HUES64 (cell line): ENCODE measurements around the gene SYT2.
"Not testable (repeated sequence)": the region's sequence is repeated elsewhere in the genome, so short reads cannot be mapped to it uniquely, and the experiment has no call there.

Source experiments
- H3K27ac ChIP-seq: 2 replicates; pipeline ENCODE4 v1.7.0; 2013; ENCODE audit warnings: low read depth, low read length, inconsistent platforms
- H3K27me3 ChIP-seq: 2 replicates; pipeline ENCODE4 v1.6.1; 2013; ENCODE audit warnings: mild to moderate bottlenecking, low read length; ENCODE audit not compliant: insufficient read depth
- H3K36me3 ChIP-seq: 2 replicates; pipeline ENCODE4 v1.6.1; 2013; ENCODE audit warnings: mild to moderate bottlenecking, low read length; ENCODE audit not compliant: insufficient read depth
- H3K4me1 ChIP-seq: 2 replicates; pipeline ENCODE4 v1.6.1; 2013; ENCODE audit warnings: mild to moderate bottlenecking, low read length, moderate library complexity; ENCODE audit not compliant: insufficient read depth
- H3K4me3 ChIP-seq: 2 replicates; pipeline ENCODE4 v1.5.1; 2013; ENCODE audit warnings: mild to moderate bottlenecking, low read length, moderate library complexity
- H3K9ac ChIP-seq: 2 replicates; pipeline ENCODE4 v1.6.1; 2013; ENCODE audit warnings: mild to moderate bottlenecking, low read depth, low read length
- H3K9me3 ChIP-seq: 2 replicates; pipeline ENCODE4 v1.6.1; 2013; ENCODE audit warnings: low read depth, low read length; ENCODE audit not compliant: insufficient read depth
- WGBS: fragments of 150-250, 120-280 bp; methylation state at CpG from one replicate; pipeline ENCODE4 v1.1.7; 2013; ENCODE audit warnings: missing lambda C conversion rate; 5-methylcytosine and 5-hydroxymethylcytosine counted together

The SYT2 gene

GRCh38 chr1:202552615-202553014 is 157.6 kb downstream of the SYT2 start:
- not testable (repeated sequence) for H3K9ac ChIP-seq, H3K9me3 ChIP-seq, H3K36me3 ChIP-seq, H3K4me1 ChIP-seq, H3K27ac ChIP-seq, H3K4me3 ChIP-seq, H3K27me3 ChIP-seq

DNA sequence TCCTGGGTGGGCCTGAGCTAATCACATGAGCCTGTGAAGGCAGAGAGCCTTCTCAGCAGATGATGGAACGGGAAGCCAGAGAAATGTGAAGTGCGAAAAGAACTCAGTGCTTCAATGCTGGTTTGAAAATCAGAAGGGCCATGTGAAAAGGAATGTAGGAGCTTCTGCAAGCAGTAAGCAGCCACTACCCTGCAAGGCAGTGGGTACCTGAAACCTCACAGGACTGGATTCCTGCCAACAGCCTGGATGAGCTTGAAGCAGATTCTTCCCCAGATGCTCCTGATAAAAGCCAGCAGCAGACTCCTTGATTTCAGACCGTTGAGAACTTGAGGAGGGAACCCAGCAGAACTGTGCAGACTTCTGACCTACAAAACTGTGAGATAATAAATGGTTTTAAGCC is 158.6 kb downstream of the SYT2 start:
- no peaks in the 10 kb centered on the region for H3K36me3 ChIP-seq
- H3K9me3 ChIP-seq = no peaks in the 10 kb centered on the region
- no peak overlapping the region for H3K4me3 ChIP-seq
- H3K4me1 ChIP-seq = no peaks in the 10 kb centered on the region
- H3K27me3 ChIP-seq = no peaks in the 10 kb centered on the region
- 89% methylated on average over 3 of the region's 3 CpGs for WGBS
- H3K9ac ChIP-seq = no peak overlapping the region
- H3K27ac ChIP-seq = no peak overlapping the region

DNA sequence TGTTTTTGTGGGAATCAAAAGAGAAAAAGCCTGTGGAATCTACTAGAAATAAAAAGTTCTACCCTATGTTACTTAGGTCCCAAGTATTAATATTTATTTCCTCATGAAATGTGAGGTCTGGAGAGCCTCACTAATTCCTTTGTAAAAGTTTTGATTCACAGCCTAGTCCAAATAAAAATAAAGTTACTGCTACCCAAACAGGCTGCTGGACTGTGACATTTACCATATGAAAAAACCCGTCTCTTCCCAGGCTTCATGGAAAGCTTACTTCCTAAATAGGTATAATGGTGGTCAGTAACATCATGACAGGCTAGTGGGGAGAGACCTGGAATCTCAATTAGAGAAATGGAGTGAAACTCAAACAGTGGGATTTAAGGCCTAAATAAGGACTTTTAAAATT is 160.2 kb downstream of the SYT2 start:
- H3K9me3 ChIP-seq, H3K27me3 ChIP-seq, H3K36me3 ChIP-seq, H3K9ac ChIP-seq, H3K27ac ChIP-seq, H3K4me3 ChIP-seq, H3K4me1 ChIP-seq: not testable (repeated sequence)
- 83% methylated on average over 1 of the region's 1 CpG for WGBS

GRCh38 chr1:202547215-202547614 is 163.0 kb downstream of the SYT2 start:
- Histone ChIP-seq H3K4me3 (no peak overlapping the region), H3K27me3 (no peaks in the 10 kb centered on the region), H3K9ac (no peak overlapping the region), H3K9me3 (no peaks in the 10 kb centered on the region), H3K36me3 (no peaks in the 10 kb centered on the region), H3K27ac (no peak overlapping the region), H3K4me1 (no peaks in the 10 kb centered on the region)

DNA sequence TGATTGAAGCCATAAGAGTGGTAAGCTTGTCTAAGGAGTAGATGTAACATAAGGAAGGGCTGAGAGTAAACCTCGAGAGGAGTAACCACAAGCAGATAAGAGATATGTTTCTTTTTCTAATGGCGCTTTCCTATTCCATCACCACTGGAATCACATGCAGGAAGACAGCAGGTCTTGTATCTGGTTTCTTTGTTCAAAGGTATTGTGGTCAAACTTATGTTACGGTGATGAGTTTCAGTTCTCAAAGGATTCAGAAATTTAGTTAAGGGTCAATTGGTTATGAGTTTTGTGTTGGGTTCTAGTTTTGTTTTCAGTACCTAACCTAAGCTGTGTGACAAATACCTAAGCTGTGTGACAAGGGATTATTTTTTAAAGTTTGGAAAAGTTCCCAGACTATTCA is 163.5 kb downstream of the SYT2 start:
- 89% methylated on average over 2 of the region's 3 CpGs for WGBS
- H3K36me3 ChIP-seq, H3K4me1 ChIP-seq, H3K27me3 ChIP-seq, H3K27ac ChIP-seq, H3K9me3 ChIP-seq, H3K4me3 ChIP-seq, H3K9ac ChIP-seq: not testable (repeated sequence)

DNA sequence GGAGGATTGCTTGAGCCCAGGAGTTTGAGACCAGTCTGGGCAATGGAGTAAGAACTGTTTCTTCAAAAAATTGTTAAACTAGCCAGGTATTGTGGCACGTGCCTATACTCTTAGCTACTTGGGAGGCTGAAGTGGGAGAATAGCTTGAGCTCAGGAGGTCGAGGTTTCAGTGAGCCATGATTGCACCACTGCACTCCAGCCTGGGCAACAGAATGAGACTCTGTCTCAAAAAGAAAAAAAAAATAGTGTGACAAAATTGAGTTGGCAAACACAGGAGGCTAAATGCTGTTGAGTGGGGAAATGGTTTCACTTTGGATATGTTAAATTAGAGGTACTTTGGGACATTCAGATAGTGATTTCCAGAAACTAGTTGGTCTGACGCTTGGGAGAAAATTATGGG is 163.9 kb downstream of the SYT2 start:
- H3K27me3 ChIP-seq, H3K9me3 ChIP-seq, H3K4me1 ChIP-seq, H3K4me3 ChIP-seq, H3K27ac ChIP-seq, H3K36me3 ChIP-seq, H3K9ac ChIP-seq: not testable (repeated sequence)
- 90% methylated on average over 3 of the region's 3 CpGs for WGBS

DNA sequence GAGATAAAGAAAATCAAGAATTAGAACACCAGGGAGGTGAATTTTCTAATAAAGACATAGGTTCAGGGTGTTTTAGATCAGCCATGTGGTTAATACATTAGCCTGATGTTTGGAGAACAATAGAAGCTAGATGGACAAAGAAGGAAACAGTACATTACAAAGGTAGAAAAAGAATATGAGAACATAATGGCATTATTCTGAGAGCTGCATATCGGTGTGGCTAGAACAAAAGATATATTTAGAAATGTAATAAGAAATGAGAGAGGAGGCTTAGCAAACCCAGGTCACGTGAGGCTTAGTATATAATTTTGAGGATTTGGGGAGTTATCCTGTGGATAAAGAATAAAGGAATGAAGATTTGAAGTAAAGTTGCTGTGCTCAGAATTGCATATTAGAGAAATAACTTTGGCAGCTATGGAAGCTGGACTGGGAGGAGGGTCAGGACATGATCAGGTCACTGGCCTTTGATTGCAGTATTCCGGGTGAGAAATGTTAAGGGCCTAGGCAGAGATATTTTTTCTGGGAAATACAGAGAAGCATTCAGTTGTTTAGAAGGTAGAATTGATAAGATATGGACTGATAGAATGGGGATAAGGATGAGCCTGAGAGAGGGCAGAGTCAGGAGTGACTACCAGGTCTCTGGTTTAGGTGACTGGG is 164.5 kb downstream of the SYT2 start:
- not testable (repeated sequence) for H3K36me3 ChIP-seq, H3K27ac ChIP-seq, H3K9ac ChIP-seq, H3K9me3 ChIP-seq, H3K4me3 ChIP-seq, H3K27me3 ChIP-seq, H3K4me1 ChIP-seq
- WGBS = 93% methylated on average over 3 of the region's 3 CpGs

GRCh38 chr1:202544766-202545449 is 165.3 kb downstream of the SYT2 start:
- H3K36me3 ChIP-seq, H3K9ac ChIP-seq, H3K27ac ChIP-seq, H3K9me3 ChIP-seq, H3K4me3 ChIP-seq, H3K27me3 ChIP-seq, H3K4me1 ChIP-seq: not testable (repeated sequence)
- WGBS = 95% methylated on average over 5 of the region's 6 CpGs

DNA sequence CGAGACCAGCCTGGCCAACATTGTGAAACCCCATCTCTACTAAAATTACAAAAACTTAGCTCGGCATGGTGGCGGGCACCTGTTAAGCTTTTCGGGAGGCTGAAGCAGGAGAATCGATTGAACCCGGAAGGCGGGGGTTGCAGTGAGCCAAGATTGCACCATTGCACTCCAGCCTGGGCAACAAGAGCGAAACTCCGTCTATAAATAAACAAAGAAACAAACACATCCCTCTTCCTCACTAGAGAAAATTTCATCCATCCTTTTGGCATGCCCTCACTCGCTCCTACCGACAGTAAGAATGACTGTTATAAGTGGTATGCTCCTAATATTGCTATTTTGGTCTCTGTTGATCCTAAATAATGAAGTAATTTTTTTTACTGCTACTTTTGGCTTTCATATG is 166.7 kb downstream of the SYT2 start:
- H3K27ac ChIP-seq, H3K36me3 ChIP-seq, H3K4me3 ChIP-seq, H3K27me3 ChIP-seq, H3K9me3 ChIP-seq, H3K9ac ChIP-seq: not testable (repeated sequence)
- WGBS = 95% methylated on average over 11 of the region's 11 CpGs
- H3K4me1 ChIP-seq = peaks cover 13% of the 10 kb centered on the region

- H3K27ac ChIP-seq, H3K4me3 ChIP-seq, H3K9me3 ChIP-seq, H3K9ac ChIP-seq, H3K36me3 ChIP-seq, H3K27me3 ChIP-seq: not testable (repeated sequence)
- peaks cover 14% of the 10 kb centered on the region for H3K4me1 ChIP-seq
Measured at GRCh38 chr1:202542415-202542814, 167.8 kb downstream of the SYT2 start.

GRCh38 chr1:202540858-202541257 is 169.4 kb downstream of the SYT2 start:
- H3K27me3 ChIP-seq, H3K9me3 ChIP-seq, H3K4me3 ChIP-seq, H3K9ac ChIP-seq, H3K27ac ChIP-seq, H3K36me3 ChIP-seq: not testable (repeated sequence)
- H3K4me1 ChIP-seq = peaks cover 14% of the 10 kb centered on the region
- 91% methylated on average over 2 of the region's 2 CpGs for WGBS
